Left ventricle myocardium inferior (tissue), 1 donor: ENCODE measurements around the gene DR1. TPM values are rescaled to one million over a fixed set of nuclear protein-coding genes. Genes with fewer than 3 reads are reported as not detected.
A peak's percentile ranks its signal among the peaks of the same experiment; 100 is the strongest.

Experiments
- DNase-seq: peaks from one replicate; pipeline ENCODE4 v3.0.0-alpha.2; 2020
- H3K27ac ChIP-seq: fragments of 200-600 bp; replicated peaks from 2 replicates; pipeline ENCODE4 v1.8.0; 2021
- H3K27me3 ChIP-seq: fragments of 200-600 bp; 2 replicates; pipeline ENCODE4 v1.8.0; 2021; ENCODE audit warnings: low read depth
- H3K36me3 ChIP-seq: fragments of 200-600 bp; 2 replicates; pipeline ENCODE4 v1.8.0; 2021
- H3K4me1 ChIP-seq: fragments of 200-600 bp; 2 replicates; pipeline ENCODE4 v1.8.0; 2021
- H3K4me3 ChIP-seq: fragments of 200-600 bp; 2 replicates; pipeline ENCODE4 v1.8.0; 2021; ENCODE audit warnings: mild to moderate bottlenecking, moderate library complexity
- H3K9me3 ChIP-seq: fragments of 200-600 bp; replicated peaks from 2 replicates; pipeline ENCODE4 v1.8.0; 2021
- intact Hi-C: fragments of 100-400 bp; cut with micrococcal nuclease; formaldehyde crosslinking; loops from one replicate; pipeline ENCODE4 v1.11.0; 2022
- long read RNA-seq: library from polyadenylated mRNA; unstranded; transcript quantifications from one replicate; pipeline ENCODE4 v2.0.0, GENCODE V29; 2021
- total RNA-seq: library from RNA; stranded (reverse); fragmentation: NEBNext Ultra II Directional; extraction: Animal tissue kit (Norgen Biotek cat#: 25700); gene quantifications from one replicate; pipeline ENCODE4 v1.2.1, GENCODE V29; 2021
- TF ChIP-seq, protein P1 (sequence below): fragments of 200-600 bp; IDR thresholded peaks from 2 replicates; pipeline ENCODE4 v1.8.0; 2021; ENCODE audit warnings: antibody characterized with exemption, mild to moderate bottlenecking, borderline replicate concordance
- donor health status: DM: no; HTN: yes; CAD: no; lungs with severe emphysema.

The DR1 gene
- total RNA-seq, result 37.7 TPM
- long read RNA-seq, full-length matches to known transcripts, result 115 of 116 reads
- long read RNA-seq, partial matches to known transcripts, result 0 of 116 reads
- long read RNA-seq, other reads (novel, unspliced or antisense), result 1 of 116 reads

DNA sequence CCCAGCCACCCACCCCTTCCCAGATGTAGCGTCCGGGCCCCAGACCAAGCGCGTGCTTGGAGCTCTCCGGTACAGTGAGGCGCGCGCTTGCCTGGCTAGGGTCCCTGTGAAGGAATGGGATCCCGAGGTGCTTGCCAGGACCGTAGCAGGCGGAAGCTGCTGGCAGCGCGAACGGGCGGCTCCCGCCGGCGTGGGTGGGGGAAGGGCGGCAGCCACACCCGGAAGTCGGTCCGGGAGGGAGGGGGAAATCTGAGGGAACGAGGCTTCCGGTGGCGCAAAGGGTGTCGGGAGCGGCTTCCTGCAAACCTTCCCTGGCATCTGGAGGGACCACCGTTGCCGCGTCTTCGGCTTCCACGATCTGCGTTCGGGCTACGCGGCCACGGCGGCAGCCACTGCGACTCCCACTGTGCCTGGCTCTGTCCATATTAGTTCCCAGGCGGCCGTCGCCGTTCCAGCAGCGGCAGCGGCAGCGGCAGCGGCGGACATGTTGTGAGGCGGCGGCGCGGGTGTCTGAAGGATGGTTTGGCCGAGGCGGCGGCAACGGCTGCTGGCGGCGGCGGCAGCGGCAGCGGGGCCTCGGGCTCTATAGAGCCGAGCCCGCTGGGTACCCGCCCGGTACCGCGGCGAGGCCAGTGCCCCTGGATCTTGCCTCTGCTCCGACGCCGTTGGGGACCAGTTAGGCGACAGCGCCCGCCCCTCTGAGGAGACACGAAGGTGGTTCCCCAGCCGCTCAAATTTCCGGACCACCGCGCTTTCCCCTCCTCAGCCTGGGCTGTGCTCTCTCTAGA, at the start of gene DR1:
DR1 (plus strand) TSS at position 275 of the 788 bp plus-strand sequence. CDS start 739 bp downstream, outside the sequence.
- Histone ChIP-seq H3K27me3 (no peaks in the 10 kb centered on the region), H3K36me3 (no peaks in the 10 kb centered on the region), H3K9me3 (no peaks in the 10 kb centered on the region), H3K4me3 (peak within 1 kb of the TSS; percentile 93), H3K27ac (peak within 1 kb of the TSS; percentile 96), H3K4me1 (peaks cover 78% of the 10 kb centered on the region)
- intact Hi-C loops, result no loop called here
- peak; percentile 95 for DNase-seq
- TF ChIP-seq, protein P1, sequence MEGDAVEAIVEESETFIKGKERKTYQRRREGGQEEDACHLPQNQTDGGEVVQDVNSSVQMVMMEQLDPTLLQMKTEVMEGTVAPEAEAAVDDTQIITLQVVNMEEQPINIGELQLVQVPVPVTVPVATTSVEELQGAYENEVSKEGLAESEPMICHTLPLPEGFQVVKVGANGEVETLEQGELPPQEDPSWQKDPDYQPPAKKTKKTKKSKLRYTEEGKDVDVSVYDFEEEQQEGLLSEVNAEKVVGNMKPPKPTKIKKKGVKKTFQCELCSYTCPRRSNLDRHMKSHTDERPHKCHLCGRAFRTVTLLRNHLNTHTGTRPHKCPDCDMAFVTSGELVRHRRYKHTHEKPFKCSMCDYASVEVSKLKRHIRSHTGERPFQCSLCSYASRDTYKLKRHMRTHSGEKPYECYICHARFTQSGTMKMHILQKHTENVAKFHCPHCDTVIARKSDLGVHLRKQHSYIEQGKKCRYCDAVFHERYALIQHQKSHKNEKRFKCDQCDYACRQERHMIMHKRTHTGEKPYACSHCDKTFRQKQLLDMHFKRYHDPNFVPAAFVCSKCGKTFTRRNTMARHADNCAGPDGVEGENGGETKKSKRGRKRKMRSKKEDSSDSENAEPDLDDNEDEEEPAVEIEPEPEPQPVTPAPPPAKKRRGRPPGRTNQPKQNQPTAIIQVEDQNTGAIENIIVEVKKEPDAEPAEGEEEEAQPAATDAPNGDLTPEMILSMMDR, result peak; percentile 2

DNA sequence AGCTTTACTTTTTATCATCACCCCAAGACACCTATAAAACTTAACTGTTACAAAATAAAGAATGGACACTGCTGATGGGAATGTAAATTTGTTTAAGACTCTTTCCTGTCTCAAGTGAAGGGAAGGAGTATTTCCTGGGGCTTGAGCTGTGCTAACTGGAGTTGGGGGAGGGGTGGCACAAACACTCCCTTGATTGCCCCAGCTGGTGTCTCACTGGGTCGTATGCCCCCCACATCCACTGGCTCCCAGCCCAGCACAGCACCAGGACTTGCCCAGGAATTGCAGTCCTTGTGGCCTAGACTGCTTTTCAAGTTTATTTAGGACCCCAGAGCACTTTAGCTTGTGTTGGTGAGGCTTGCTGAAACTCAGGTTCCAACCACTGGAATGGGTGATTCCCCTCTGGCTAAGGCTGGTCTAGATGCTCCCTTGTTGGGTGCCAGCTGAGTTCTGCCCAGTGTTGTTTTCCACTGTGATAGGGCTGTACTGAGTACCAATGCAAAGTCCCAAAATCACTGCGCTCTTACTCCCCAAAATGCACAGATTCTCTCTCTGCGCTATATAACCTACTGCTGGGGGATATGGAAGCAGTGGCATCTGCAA, 49.1 kb upstream of the DR1 start:
- Histone ChIP-seq H3K4me3 (no peak overlapping the region), H3K9me3 (no peaks in the 10 kb centered on the region), H3K27ac (no peak overlapping the region), H3K36me3 (peaks cover 5% of the 10 kb centered on the region), H3K27me3 (no peaks in the 10 kb centered on the region), H3K4me1 (no peaks in the 10 kb centered on the region)
- TF ChIP-seq, protein P1, result no peak
- no peak for DNase-seq
- intact Hi-C loops, result no loop called here

DNA sequence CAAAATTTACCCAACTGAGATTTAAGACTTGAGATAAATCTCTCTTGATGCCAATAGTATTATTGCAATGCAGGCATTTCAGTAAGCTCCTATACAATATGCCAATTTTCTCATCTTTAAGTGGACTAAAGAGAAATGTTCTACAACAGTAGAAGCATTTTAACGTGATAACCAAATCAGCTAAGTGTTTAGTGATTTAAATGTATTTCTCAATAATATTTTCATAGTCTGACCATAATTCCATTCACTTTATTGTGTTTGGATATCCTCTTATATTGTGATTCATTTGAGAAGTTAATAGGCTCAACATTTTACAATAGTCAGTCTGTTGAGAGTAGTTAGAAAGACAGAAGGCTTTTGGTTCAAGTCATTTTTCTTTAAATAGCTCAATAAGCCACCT, 44.6 kb upstream of the DR1 start:
- intact Hi-C loops, result loop anchor here (10.0 kb wide), 1 partner anchor 124 kb away; no protein-coding TSS in a partner anchor
- H3K4me3 ChIP-seq, result no peak overlapping the region
- H3K4me1 ChIP-seq, result no peaks in the 10 kb centered on the region
- H3K27ac ChIP-seq, result no peak overlapping the region
- H3K9me3 ChIP-seq, result no peaks in the 10 kb centered on the region
- H3K27me3 ChIP-seq, result no peaks in the 10 kb centered on the region
- TF ChIP-seq, protein P1, result no peak
- peaks cover 5% of the 10 kb centered on the region for H3K36me3 ChIP-seq
- DNase-seq, result no peak

DNA sequence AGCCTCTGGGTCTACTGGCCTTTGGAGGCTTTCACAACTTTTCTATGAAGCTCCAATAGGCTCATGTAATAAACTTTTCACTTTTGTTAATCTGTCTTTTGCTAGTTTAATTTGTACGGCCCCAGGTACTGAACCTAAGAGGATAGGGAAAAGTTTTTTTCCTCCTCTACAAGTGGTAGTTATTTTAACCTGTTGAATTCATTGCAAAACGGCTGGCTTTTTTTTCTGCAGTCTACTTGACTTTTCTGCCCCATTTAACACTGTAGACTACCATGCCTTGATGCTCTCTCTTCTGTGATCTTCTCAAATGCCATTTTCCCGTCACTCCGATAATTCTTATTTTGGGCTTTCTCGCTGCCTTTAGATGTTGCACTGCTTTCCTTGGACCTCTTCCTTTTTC, 43.6 kb upstream of the DR1 start:
- DNase-seq, result no peak
- Histone ChIP-seq H3K9me3 (no peaks in the 10 kb centered on the region), H3K4me1 (peaks cover 3% of the 10 kb centered on the region), H3K36me3 (peaks cover 5% of the 10 kb centered on the region), H3K27me3 (no peaks in the 10 kb centered on the region), H3K4me3 (no peak overlapping the region), H3K27ac (no peak overlapping the region)
- intact Hi-C loops, result loop anchor here (10.0 kb wide), 1 partner anchor 123 kb away; no protein-coding TSS in a partner anchor
- TF ChIP-seq, protein P1, result no peak

DNA sequence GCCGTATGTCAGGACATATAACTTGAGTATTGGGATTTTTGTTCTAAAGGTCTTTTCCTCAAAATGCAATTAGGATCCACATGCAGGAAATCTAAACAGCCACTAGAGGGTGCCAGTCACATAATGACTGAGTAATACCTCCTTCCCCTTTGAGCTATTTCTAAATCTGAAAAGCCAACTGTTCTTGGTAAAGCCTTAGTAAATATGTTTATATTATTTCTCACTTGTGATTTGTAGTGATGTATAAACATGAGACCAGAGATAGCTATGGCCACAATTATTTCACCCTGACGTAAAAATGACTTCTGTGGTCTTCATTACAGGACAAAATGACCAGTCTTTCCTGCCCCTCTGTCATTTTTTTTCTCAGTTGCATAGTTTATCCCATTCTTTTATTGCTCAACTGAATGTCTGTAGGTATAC, 41.0 kb upstream of the DR1 start:
- no peak overlapping the region for H3K4me3 ChIP-seq
- TF ChIP-seq, protein P1, result peak; percentile 93
- DNase-seq, result no peak
- peaks cover 4% of the 10 kb centered on the region for H3K36me3 ChIP-seq
- H3K4me1 ChIP-seq, result peaks cover 6% of the 10 kb centered on the region
- no peaks in the 10 kb centered on the region for H3K27me3 ChIP-seq
- no peaks in the 10 kb centered on the region for H3K9me3 ChIP-seq
- intact Hi-C loops, result loop anchor here (10.0 kb wide), 1 partner anchor 120 kb away; no protein-coding TSS in a partner anchor
- no peak overlapping the region for H3K27ac ChIP-seq
